Measurements from ENCODE around the gene AP2S1.
"Not testable (repeated sequence)": the region's sequence is repeated elsewhere in the genome, so short reads cannot be mapped to it uniquely, and the experiment has no call there.

The AP2S1 gene

DNA sequence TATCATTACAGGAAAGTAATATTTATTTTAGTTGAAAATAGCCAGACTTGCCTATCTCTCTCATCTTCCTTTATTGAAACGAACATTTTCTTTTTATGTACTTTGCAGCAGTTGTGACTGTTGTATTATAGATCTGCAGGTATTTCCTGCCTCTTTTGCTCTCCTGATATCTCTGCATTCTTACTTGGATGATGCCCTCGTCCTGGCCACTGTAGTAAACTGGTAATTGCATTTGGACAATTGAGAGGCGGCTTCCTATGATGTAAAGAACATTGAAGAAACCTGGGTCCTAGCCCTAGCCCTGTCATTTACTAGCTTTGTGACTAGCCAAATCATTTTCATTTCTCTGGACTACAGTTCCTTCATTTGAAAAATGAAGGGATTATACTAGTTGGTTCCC lies 16.5 kb upstream of the AP2S1 start:
- no peak for DNase-seq

- no peak for DNase-seq
Observed at GRCh38 chr19:46866407-46867136, 15.9 kb upstream of the AP2S1 start.

GRCh38 chr19:46863818-46864629 lies 13.4 kb upstream of the AP2S1 start:
- DNase-seq, result no peak

GRCh38 chr19:46862974-46863632 lies 12.5 kb upstream of the AP2S1 start:
- DNase-seq, result no peak

GRCh38 chr19:46862503-46862834 lies 11.8 kb upstream of the AP2S1 start:
- no peak for DNase-seq

DNA sequence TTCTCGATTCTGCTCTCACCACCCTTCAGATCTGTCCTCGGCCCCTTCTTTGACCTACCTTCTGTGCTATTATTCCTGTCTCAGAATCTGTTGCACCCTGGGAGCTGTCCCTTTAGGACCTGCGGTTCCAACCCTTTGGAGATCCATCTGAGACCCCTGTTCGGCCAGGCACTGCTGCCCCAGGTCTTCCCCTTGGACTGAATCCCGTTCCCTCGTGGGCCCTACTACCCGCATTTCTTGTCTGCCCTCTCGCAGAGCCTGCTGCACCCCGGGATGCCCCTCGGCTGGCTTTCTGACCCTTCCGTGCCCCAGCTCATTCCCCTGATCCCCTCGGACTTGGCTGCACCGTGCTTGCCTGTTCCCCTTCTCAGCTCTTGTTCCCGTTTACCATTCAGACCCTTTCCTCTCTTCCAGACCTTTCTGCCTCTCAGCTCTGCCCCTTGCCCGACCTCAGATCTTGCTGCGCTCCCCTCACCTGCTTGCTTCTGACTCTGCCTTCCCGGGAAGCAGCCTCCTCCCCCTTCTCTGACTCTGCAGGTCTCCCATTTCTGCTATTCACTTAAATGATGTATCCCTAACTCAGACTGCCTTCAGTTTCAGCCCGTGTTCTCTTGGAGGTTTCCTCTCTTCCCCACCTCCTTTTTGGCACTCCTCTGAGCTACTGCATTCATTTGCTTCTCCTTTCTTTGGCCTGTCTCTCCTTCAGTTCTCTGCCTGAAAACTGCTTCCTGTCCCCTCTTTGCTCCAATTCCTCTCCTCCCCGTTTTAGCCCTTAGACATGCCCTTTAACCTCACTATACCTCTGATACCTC lies 11.3 kb upstream of the AP2S1 start:
- DNase-seq, result no peak

GRCh38 chr19:46860846-46861690 lies 10.4 kb upstream of the AP2S1 start, which contains the start of gene ARHGAP35:
ARHGAP35 (plus strand) TSS chr19:46860997; CDS start chr19:46918676, 57,679 bp downstream.
- DNase-seq, result peak; percentile 66

DNA sequence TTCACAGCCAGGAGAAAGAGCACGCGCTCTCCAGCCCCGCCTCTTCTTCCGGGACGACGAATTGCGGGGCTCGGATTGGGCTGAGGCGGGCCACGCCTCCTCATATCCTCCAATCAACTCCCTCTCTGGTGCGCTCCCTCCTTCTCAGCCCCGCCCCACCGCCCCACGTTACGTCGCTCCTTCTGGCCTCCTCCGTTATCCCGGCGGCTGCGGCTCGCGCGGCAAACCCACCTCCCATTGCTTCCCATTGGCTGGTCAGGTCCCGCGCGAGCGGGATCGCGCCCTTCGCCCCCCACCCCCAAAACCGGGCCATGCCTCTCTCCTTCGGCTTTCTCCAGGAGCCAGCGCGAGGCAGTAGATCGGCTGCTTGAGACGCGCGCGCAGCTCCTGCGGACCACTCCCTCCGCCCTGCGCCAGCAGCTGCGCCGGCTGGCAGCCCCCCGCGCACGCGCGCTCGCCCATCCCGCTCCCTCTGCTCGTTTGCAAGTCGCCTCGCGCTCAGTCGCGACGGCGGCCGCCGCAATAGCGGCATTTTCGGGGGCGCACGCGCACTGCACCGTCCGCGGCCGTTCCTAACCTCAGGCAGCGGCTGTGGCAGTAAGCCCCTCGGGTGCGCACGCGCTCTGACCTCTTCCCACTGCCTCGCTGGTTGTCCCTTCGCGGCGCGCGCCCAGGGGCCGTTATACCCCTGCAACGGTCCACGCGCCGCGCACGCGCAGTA lies 9.6 kb upstream of the AP2S1 start:
- DNase-seq, result peak; percentile 94

GRCh38 chr19:46859637-46860124 lies 9.0 kb upstream of the AP2S1 start:
- peak; percentile 75 for DNase-seq

GRCh38 chr19:46856062-46857022 lies 5.7 kb upstream of the AP2S1 start:
- peak; percentile 26 for DNase-seq

GRCh38 chr19:46854698-46855097 lies 4.1 kb upstream of the AP2S1 start:
- DNase-seq, result not testable (repeated sequence)

DNA sequence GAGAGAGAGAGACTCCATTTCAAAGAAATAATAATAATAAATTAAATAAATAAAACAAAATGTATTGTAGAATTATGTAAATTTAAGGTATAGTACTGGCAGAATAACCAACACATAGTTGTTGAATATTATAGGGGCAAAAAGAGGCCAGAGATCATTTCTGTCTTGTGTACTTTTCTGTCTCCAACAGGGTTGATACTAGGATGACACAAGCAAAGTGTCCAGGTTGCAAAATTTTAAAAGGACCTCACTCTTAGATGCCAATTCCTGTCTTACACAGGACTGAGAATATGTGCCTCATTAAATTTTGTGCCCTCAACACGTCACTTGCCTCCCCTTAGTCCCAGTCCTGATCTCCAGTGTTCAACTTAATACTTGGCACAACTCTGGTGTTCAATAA lies 2.2 kb upstream of the AP2S1 start:
- DNase-seq, result no peak

DNA sequence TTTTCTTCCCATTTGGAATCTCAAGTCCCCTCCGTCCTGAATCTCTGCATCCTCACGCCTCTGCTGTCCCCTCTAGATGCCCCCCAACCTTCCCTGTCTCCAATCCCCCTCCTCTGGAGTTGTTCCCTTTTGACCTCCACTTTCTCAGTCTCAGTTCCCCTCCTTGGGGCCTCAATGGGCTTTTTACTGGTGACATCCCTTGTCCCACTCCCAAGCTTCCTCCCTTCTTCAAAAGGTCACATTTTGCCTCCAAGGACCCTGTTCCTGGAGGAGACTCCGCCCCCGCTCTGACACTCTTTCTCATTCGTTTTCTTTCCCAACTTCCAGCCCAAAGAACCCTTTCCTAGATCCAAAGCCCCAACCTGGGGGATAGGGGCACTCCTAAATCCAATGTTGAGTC lies 1.0 kb downstream of the AP2S1 start:
- no peak for DNase-seq

- no peak for DNase-seq
Observed at GRCh38 chr19:46848389-46848788, 2.3 kb downstream of the AP2S1 start.

DNA sequence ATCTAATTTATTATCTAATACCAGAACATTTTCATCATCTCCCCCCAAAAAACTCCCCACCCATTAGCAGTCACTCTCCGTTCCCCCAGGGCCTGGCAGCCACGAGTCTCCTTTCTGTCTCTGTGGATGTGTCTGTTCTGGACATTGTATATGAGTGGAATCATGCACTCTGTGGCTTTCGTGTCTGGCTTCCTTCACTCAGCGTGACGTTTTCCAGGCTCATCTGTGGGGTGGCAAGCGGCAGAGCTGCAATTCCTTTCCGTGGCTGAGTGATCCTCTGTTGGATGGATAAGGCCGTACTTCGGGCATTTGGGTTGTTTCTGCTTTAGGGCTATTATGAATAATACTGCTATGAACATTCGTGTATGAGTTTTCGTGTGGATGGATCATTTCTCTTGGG lies 3.1 kb downstream of the AP2S1 start:
- no peak for DNase-seq

- no peak for DNase-seq
Observed at GRCh38 chr19:46845959-46846459, 4.6 kb downstream of the AP2S1 start.

- no peak for DNase-seq
Observed at GRCh38 chr19:46844067-46844489, 6.6 kb downstream of the AP2S1 start.

- DNase-seq, result no peak
Observed at GRCh38 chr19:46842791-46843190, 7.9 kb downstream of the AP2S1 start.

DNA sequence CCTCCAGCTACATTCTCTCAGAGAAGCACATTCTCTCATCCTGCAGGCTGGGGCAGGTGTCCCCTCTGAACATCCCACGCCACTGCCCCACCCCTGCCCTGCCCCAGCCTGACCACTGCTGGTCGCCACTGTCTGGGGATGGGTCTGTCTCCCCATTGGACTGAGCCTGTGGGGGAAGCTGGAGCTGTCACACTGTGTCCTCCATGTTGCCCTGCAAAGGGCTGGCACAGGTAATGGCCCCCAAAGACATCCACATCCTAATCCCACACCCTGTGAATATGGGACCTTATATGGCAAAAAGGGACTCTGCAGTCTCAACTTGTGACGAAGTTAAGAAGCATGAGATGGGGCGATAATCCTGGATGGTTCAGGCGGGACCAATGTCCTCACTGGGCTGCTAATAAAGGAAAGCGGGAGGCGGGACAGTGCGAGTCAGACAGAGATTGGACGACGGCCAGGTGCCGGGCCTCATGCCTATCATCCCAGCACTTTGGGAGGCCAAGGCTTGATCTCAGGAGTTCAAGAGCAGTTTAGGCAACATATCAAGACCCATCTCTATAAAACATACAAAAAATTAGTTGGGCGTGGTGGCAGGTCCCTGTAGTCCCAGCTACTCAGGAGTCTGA lies 9.1 kb downstream of the AP2S1 start:
- no peak for DNase-seq

All from NCI-H2107 (cell line).